HG03097 (cell line): ENCODE measurements around the gene ACBD6.

Source experiments
- ATAC-seq: cut with Tn5 transposase; IDR thresholded peaks from one replicate; pipeline ENCODE4 v1.9.1; 2021; ENCODE audit not compliant: unreplicated experiment, low FRiP score

The ACBD6 gene

GRCh38 chr1:180380259-180381183, 121.9 kb downstream of the ACBD6 start:
- ATAC-seq: no peak

- no peak for ATAC-seq
These were observed 125.6 kb downstream of the ACBD6 start for GRCh38 chr1:180376800-180377199.

- no peak for ATAC-seq
These were observed 126.1 kb downstream of the ACBD6 start for GRCh38 chr1:180376253-180376652.

GRCh38 chr1:180372728-180373127, 129.6 kb downstream of the ACBD6 start:
- no peak for ATAC-seq

- ATAC-seq: no peak
These were observed 131.8 kb downstream of the ACBD6 start for GRCh38 chr1:180370597-180370996.

GRCh38 chr1:180370188-180370587, 132.2 kb downstream of the ACBD6 start:
- no peak for ATAC-seq

GRCh38 chr1:180369061-180369460, 133.3 kb downstream of the ACBD6 start:
- no peak for ATAC-seq

- ATAC-seq: no peak
These were observed 135.9 kb downstream of the ACBD6 start for GRCh38 chr1:180366371-180367068.

GRCh38 chr1:180365039-180365438, 137.3 kb downstream of the ACBD6 start:
- ATAC-seq: no peak

- ATAC-seq: no peak
These were observed 139.0 kb downstream of the ACBD6 start for GRCh38 chr1:180363246-180363995.

GRCh38 chr1:180360333-180361075, 141.9 kb downstream of the ACBD6 start:
- no peak for ATAC-seq

- ATAC-seq: no peak
These were observed 143.7 kb downstream of the ACBD6 start for GRCh38 chr1:180358649-180359048.

GRCh38 chr1:180353945-180354344, 148.4 kb downstream of the ACBD6 start:
- ATAC-seq: no peak

- no peak for ATAC-seq
These were observed 149.8 kb downstream of the ACBD6 start for GRCh38 chr1:180352588-180352987.

GRCh38 chr1:180352021-180352420, 150.4 kb downstream of the ACBD6 start:
- ATAC-seq: no peak

- ATAC-seq: no peak
These were observed 157.2 kb downstream of the ACBD6 start for GRCh38 chr1:180345148-180345547.

GRCh38 chr1:180343921-180344769, 158.2 kb downstream of the ACBD6 start:
- ATAC-seq: no peak

- no peak for ATAC-seq
These were observed 175.3 kb downstream of the ACBD6 start for GRCh38 chr1:180327089-180327488.

GRCh38 chr1:180312926-180313325, 189.5 kb downstream of the ACBD6 start:
- ATAC-seq: no peak
